Adrenal gland (tissue), 12 donors: Measurements from ENCODE around the gene TBX4. TPM values are rescaled to one million over a fixed set of nuclear protein-coding genes. Genes with fewer than 3 reads are reported as not detected.
"Not testable (repeated sequence)": the region's sequence is repeated elsewhere in the genome, so short reads cannot be mapped to it uniquely, and the experiment has no call there.

Source experiments
- DNase-seq, 7 donors: peaks; one replicate each; pipeline ENCODE4 v3.0.0-alpha.2; 2019 to 2020
- H3K27ac ChIP-seq, 5 donors: fragments of 200-600 bp; sonication (generic) in 4 of 5; 1 replicate in 3 of 5; 2 replicates in 2 of 5; pipeline versions ENCODE4 v1.5.1 to v1.8.0; 2016 to 2020; ENCODE audit warnings: mild to moderate bottlenecking in 1 of 5
- H3K27me3 ChIP-seq: fragments of 200-600 bp; 2 replicates; pipeline ENCODE4 v1.8.0; 2021
- H3K36me3 ChIP-seq, 2 donors: fragments of 200-600 bp; replicated peaks in 1 of 2; 1 replicate in 1 of 2; 2 replicates in 1 of 2; pipeline versions ENCODE4 v1.5.1 to v1.8.0; 2018 to 2022
- H3K4me1 ChIP-seq, 2 donors: fragments of 200-600 bp; replicated peaks in 1 of 2; 1 replicate in 1 of 2; 2 replicates in 1 of 2; pipeline versions ENCODE4 v1.5.1 to v1.8.0; 2018 to 2021
- H3K4me3 ChIP-seq, 4 donors: fragments of 200-600 bp; sonication (generic) in 3 of 4; one replicate each; pipeline ENCODE4 v1.5.1; 2016 to 2018
- H3K9me3 ChIP-seq, 3 donors: fragments of 200-600 bp; sonication (generic) in 1 of 3; replicated peaks in 1 of 3; 1 replicate in 2 of 3; 2 replicates in 1 of 3; pipeline versions ENCODE4 v1.5.1 to v1.8.0; 2016 to 2021
- CTCF ChIP-seq, 6 experiments: fragments of 450-650 bp in 4 of 6; fragments of 200-600 bp in 2 of 6; sonication (generic) in 1 of 6; IDR thresholded peaks; 1 replicate in 5 of 6; 2 replicates in 1 of 6; pipeline versions ENCODE4 v1.5.1 to v1.8.0; 2016 to 2021; ENCODE audit warnings: antibody characterized with exemption in 6 of 6, mild to moderate bottlenecking in 2 of 6, moderate library complexity in 1 of 6
- POLR2A ChIP-seq, 2 donors: fragments of 450-650 bp; IDR thresholded peaks; one replicate each; pipeline ENCODE4 v1.6.1; 2017; ENCODE audit warnings: antibody characterized with exemption in 2 of 2, mild to moderate bottlenecking in 2 of 2, moderate library complexity in 1 of 2
- WGBS, 4 donors: extraction: QIAGEN DNeasy Blood & Tissue Kit in 2 of 4; methylation state at CpG; one replicate each; pipeline versions ENCODE4 v1.1.5 to v1.1.7; 2013 to 2017; 5-methylcytosine and 5-hydroxymethylcytosine counted together
- intact Hi-C, 2 donors: fragments of 100-400 bp; cut with DNase I; formaldehyde crosslinking; loops; one replicate each; pipeline versions ENCODE4 v1.14.1 to v1.15.0; 2022 to 2023
- polyA plus RNA-seq, 3 donors: library from polyadenylated mRNA; stranded (reverse); fragments of 200-250 nt in 2 of 3; fragments of 350-450 nt in 1 of 3; fragmentation: Illumina TruSeq in 1 of 3; extraction: RNeasy Lipid Tissue Mini Kit (QIAGEN cat#74804) in 1 of 3; gene quantifications; one replicate each; pipeline ENCODE4 v1.2.3, GENCODE V29; 2013 to 2014
- total RNA-seq, 9 donors: library from RNA; depleted of rRNA in 4 of 9; stranded (reverse); fragments of >200 nt in 4 of 9; fragments of 120-200 nt in 1 of 9; fragmentation: NEBNext Ultra II Directional in 1 of 9; extraction: Animal tissue kit (Norgen Biotek cat#: 25700) in 1 of 9; gene quantifications; one replicate each; pipeline versions ENCODE4 v1.1.0 to v1.2.4, GENCODE V29; 2013 to 2023
- donor health status: healthy with polysubstance abuse.
- donor health status: Bipolar disorder and iron deficiency.
- donor health status: DM: yes; HTN: yes; CAD: no.
- donor health status: DM: no; HTN: no; CAD: no.
- donor health status: DM: no; HTN: no; CAD: no.
- donor health status: DM: yes; HTN: yes; CAD: no.

The TBX4 gene
- total and polyA plus RNA-seq, 12 donors: 0.03 to 0.54 (median 0.21) TPM; not detected in 8

- DNase-seq: no peak
- TF ChIP-seq CTCF (IDR thresholded peaks at IDR 0.05): no peak
- no peak for TF ChIP-seq POLR2A (IDR thresholded peaks at IDR 0.05)
- H3K27me3 ChIP-seq: no peaks in the 10 kb centered on the region
- 75 to 90% (median 85%) methylated on average over 3 of the region's 3 CpGs for whole genome bisulfite sequencing, 4 donors
- no peak overlapping the region for H3K27ac ChIP-seq
- H3K36me3 ChIP-seq: no peaks in the 10 kb centered on the region
- H3K4me1 ChIP-seq: peaks cover 0 to 9% of the 10 kb centered on the region in 2 donors
- intact Hi-C loops: no loop called here
- H3K9me3 ChIP-seq: no peaks in the 10 kb centered on the region
- H3K4me3 ChIP-seq: no peak overlapping the region
These were observed 39.8 kb downstream of the TBX4 start for GRCh38 chr17:61491981-61492380.

DNA sequence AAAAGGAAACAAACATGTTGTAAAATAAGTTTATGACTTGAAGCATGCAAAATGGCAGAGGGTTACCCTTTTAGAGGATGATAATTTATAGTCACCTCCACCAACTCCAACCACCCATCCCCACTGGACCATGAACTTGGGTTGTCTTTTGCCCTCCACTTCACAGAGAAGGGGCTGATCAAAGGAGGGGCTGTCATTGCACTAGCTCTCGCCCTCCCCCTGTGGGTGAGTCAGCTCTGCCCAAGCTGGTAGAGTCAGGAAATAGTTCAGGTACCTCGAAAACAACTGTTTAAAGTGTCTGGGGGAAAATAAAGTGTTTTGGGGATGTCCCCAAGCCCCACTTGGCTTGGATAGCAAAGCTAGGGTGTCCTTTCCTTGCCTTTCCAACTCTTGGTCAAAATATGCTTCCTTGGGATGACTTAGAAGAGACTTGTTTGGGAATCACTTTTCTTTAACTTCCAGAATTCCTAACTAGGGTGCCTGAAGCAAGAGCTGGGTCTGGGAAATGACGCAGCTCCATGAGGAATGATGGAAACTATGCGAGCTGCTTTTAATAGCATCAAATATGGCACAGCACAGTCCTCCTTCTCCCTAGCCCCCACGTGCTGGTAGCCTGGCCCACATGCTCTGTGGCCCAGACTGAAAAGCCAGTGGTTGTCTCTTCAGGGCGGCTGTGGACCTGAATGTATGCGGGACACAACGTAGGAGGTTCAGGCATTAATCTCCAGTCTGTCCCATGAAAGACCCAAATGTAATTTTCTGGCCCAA, 40.7 kb downstream of the TBX4 start:
- H3K4me1 ChIP-seq: peaks cover 0 to 9% of the 10 kb centered on the region in 2 donors
- no peak for TF ChIP-seq CTCF (IDR thresholded peaks at IDR 0.05)
- no peak for TF ChIP-seq POLR2A (IDR thresholded peaks at IDR 0.05)
- intact Hi-C loops: no loop called here
- H3K9me3 ChIP-seq: no peaks in the 10 kb centered on the region
- H3K4me3 ChIP-seq: no peak overlapping the region
- H3K36me3 ChIP-seq: no peaks in the 10 kb centered on the region
- 85 to 90% (median 87%) methylated on average over 7 to 8 of the region's 8 CpGs for WGBS, 4 donors
- DNase-seq: no peak
- no peaks in the 10 kb centered on the region for H3K27me3 ChIP-seq
- no peak overlapping the region for H3K27ac ChIP-seq

DNA sequence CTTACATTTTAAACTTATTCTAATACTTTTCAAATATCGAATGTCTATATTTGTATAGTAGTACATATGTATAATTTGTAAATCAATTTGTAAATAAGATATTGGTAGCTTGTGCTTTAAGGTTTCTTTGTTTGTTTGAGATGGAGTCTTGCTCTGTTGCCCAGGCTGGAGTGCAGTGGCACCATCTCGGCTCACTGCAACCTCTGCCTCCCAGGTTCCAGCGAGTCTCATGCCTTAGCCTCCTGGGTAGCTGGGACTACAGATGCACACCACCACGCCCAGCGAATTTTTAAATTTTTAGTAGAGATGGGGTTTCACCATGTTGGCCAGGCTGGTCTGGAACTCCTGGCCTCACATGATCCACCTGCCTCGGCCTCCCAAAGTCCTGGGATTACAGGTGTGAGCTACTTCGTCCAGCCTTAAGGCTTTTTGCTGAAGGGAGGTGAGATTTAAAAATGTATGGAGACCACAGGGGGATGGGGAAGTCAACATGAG, 41.7 kb downstream of the TBX4 start:
- H3K9me3 ChIP-seq, H3K4me3 ChIP-seq, H3K36me3 ChIP-seq, DNase-seq, H3K27me3 ChIP-seq, intact Hi-C loops, H3K4me1 ChIP-seq: not testable (repeated sequence)
- H3K27ac ChIP-seq: peak overlapping the region in 2 of 5 donors; percentile 59 to 74
- 95 to 96% (median 95%) methylated on average over 6 to 7 of the region's 7 CpGs for WGBS, 4 donors

- WGBS, 4 donors: 44 to 49% (median 48%) methylated on average over 12 to 13 of the region's 13 CpGs
- H3K36me3 ChIP-seq: no peaks in the 10 kb centered on the region
- H3K4me1 ChIP-seq: peaks cover 0 to 9% of the 10 kb centered on the region in 2 donors
- no peaks in the 10 kb centered on the region for H3K27me3 ChIP-seq
- intact Hi-C loops: no loop called here
- peak overlapping the region in 2 of 5 donors; percentile 59 to 74 for H3K27ac ChIP-seq
- peak in 2 of 7 donors; percentile 19 to 22 for DNase-seq
- TF ChIP-seq CTCF (IDR thresholded peaks at IDR 0.05): no peak
- no peaks in the 10 kb centered on the region for H3K9me3 ChIP-seq
- H3K4me3 ChIP-seq: no peak overlapping the region
These were observed 42.3 kb downstream of the TBX4 start for GRCh38 chr17:61494325-61495160.
